ENCODE measurements around the gene TEKTIP1. TPM values are rescaled to one million over a fixed set of nuclear protein-coding genes. Genes with fewer than 3 reads are reported as not detected.

TEKTIP1 gene
- total and polyA plus RNA-seq, 10 of the 15 experiments (the other 5 are each of a cell fraction or from before 2014, with no cell fraction given): 0.18 to 2.6 (median 0.60) TPM; not detected in 5

- TF ChIP-seq CUX1 (IDR thresholded peaks at IDR 0.05; ENCODE audit: insufficient replicate concordance, low read depth, low read length) (no peak), NFXL1 (IDR thresholded peaks at IDR 0.05; ENCODE audit: borderline replicate concordance) (no peak), ZNF687 (IDR thresholded peaks at IDR 0.05) (no peak), PML (IDR thresholded peaks at IDR 0.05; ENCODE audit: low read length) (no peak), TARDBP (IDR thresholded peaks at IDR 0.05; ENCODE audit: borderline replicate concordance) (no peak), ZNF592 (IDR thresholded peaks at IDR 0.05) (no peak)
Measured at GRCh38 chr19:3593156-3593555, 54.2 kb downstream of the TEKTIP1 start (continued).

Small RNAs within 50 kb of the gene (small RNA-seq; reads per million reads assigned to genes)
- gene AC005786.1 (not detected), gene RF00212 (not detected)

Other genes with a start within 250 kb of the TEKTIP1 start
Only the 7 nearest of the 16 such genes appear.
- 0.17 TPM in 1 of 2 replicates, not detected in the other for gene SMIM24, start 58.6 kb upstream of the TEKTIP1 start, total RNA-seq (2014; rRNA removed)
- 0.41 TPM in 1 of 2 replicates, not detected in the other for gene SMIM24, start 58.6 kb upstream of the TEKTIP1 start, total RNA-seq (2014; rRNA removed; fragmentation: Illumina TruSeq; extraction: Trizol)
- 0.36 TPM in 1 of 2 replicates, not detected in the other for gene SMIM24, start 58.6 kb upstream of the TEKTIP1 start, total RNA-seq (2021)
- gene SMIM24, start 58.6 kb upstream of the TEKTIP1 start, polyA plus RNA-seq (2011; rRNA removed): 0.22 TPM in 1 of 2 replicates, not detected in the other
- 0.24 TPM in 1 of 2 replicates, not detected in the other for gene SMIM24, start 58.6 kb upstream of the TEKTIP1 start, polyA plus RNA-seq (2014; fragmentation: Illumina TruSeq; extraction: Trizol)
- under 1 TPM; 0.14 to 0.44 TPM for gene SMIM24, start 58.6 kb upstream of the TEKTIP1 start, polyA plus RNA-seq (2014; fragmentation: Nextera tagmentation; extraction: Ambion mirVana)
- not detected in 2 replicates for gene SMIM24, start 58.6 kb upstream of the TEKTIP1 start, polyA plus RNA-seq (2014; rRNA removed)
- not detected for gene SMIM24, start 58.6 kb upstream of the TEKTIP1 start, polyA plus RNA-seq (2016; fragmentation: Nextera tagmentation; extraction: Ambion mirVana)
- gene SMIM44, start 55.7 kb upstream of the TEKTIP1 start, total RNA-seq (2014; rRNA removed): not detected in 2 replicates
- not detected in 2 replicates for gene SMIM44, start 55.7 kb upstream of the TEKTIP1 start, total RNA-seq (2014; rRNA removed; fragmentation: Illumina TruSeq; extraction: Trizol)
- gene SMIM44, start 55.7 kb upstream of the TEKTIP1 start, total RNA-seq (2021): not detected in 2 replicates
- gene SMIM44, start 55.7 kb upstream of the TEKTIP1 start, polyA plus RNA-seq (2011; rRNA removed): not detected in 2 replicates
- gene SMIM44, start 55.7 kb upstream of the TEKTIP1 start, polyA plus RNA-seq (2014; fragmentation: Illumina TruSeq; extraction: Trizol): not detected in 2 replicates
- not detected for gene SMIM44, start 55.7 kb upstream of the TEKTIP1 start, polyA plus RNA-seq (2014; fragmentation: Nextera tagmentation; extraction: Ambion mirVana)
- not detected in 2 replicates for gene SMIM44, start 55.7 kb upstream of the TEKTIP1 start, polyA plus RNA-seq (2014; rRNA removed)
- gene SMIM44, start 55.7 kb upstream of the TEKTIP1 start, polyA plus RNA-seq (2016; fragmentation: Nextera tagmentation; extraction: Ambion mirVana): not detected
- 20.2 and 25.4 TPM in 2 replicates for gene DOHH, start 38.5 kb upstream of the TEKTIP1 start, total RNA-seq (2014; rRNA removed)
- gene DOHH, start 38.5 kb upstream of the TEKTIP1 start, total RNA-seq (2014; rRNA removed; fragmentation: Illumina TruSeq; extraction: Trizol): 2.6 and 3.0 TPM in 2 replicates
- 17.7 and 19.3 TPM in 2 replicates for gene DOHH, start 38.5 kb upstream of the TEKTIP1 start, total RNA-seq (2021)
- gene DOHH, start 38.5 kb upstream of the TEKTIP1 start, polyA plus RNA-seq (2011; rRNA removed): 1.8 and 4.0 TPM in 2 replicates
- 0.22 and 0.48 TPM in 2 replicates for gene DOHH, start 38.5 kb upstream of the TEKTIP1 start, polyA plus RNA-seq (2014; fragmentation: Illumina TruSeq; extraction: Trizol)
- under 1 TPM; 0.11 to 0.38 TPM for gene DOHH, start 38.5 kb upstream of the TEKTIP1 start, polyA plus RNA-seq (2014; fragmentation: Nextera tagmentation; extraction: Ambion mirVana)
- 19.7 and 24.6 TPM in 2 replicates for gene DOHH, start 38.5 kb upstream of the TEKTIP1 start, polyA plus RNA-seq (2014; rRNA removed)
- 10 to 100 TPM; 23.5 to 28.6 TPM for gene DOHH, start 38.5 kb upstream of the TEKTIP1 start, polyA plus RNA-seq (2016; fragmentation: Nextera tagmentation; extraction: Ambion mirVana)
- gene FZR1, start 32.9 kb upstream of the TEKTIP1 start, total RNA-seq (2014; rRNA removed): 30.6 and 35.1 TPM in 2 replicates
- 9.6 and 12.3 TPM in 2 replicates for gene FZR1, start 32.9 kb upstream of the TEKTIP1 start, total RNA-seq (2014; rRNA removed; fragmentation: Illumina TruSeq; extraction: Trizol)
- 42.8 and 44.2 TPM in 2 replicates for gene FZR1, start 32.9 kb upstream of the TEKTIP1 start, total RNA-seq (2021)
- gene FZR1, start 32.9 kb upstream of the TEKTIP1 start, polyA plus RNA-seq (2011; rRNA removed): 13.0 and 28.1 TPM in 2 replicates
- gene FZR1, start 32.9 kb upstream of the TEKTIP1 start, polyA plus RNA-seq (2014; fragmentation: Illumina TruSeq; extraction: Trizol): 2.2 and 15.4 TPM in 2 replicates
- gene FZR1, start 32.9 kb upstream of the TEKTIP1 start, polyA plus RNA-seq (2014; fragmentation: Nextera tagmentation; extraction: Ambion mirVana): under 1 TPM; 0.11 to 0.55 TPM
- gene FZR1, start 32.9 kb upstream of the TEKTIP1 start, polyA plus RNA-seq (2014; rRNA removed): 30.8 and 46.7 TPM in 2 replicates
- gene FZR1, start 32.9 kb upstream of the TEKTIP1 start, polyA plus RNA-seq (2016; fragmentation: Nextera tagmentation; extraction: Ambion mirVana): 10 to 100 TPM; 33.5 to 36.2 TPM
- 49.1 and 50.5 TPM in 2 replicates for gene MFSD12, start 18.4 kb downstream of the TEKTIP1 start, total RNA-seq (2014; rRNA removed)
- gene MFSD12, start 18.4 kb downstream of the TEKTIP1 start, total RNA-seq (2014; rRNA removed; fragmentation: Illumina TruSeq; extraction: Trizol): 14.2 and 15.3 TPM in 2 replicates
- gene MFSD12, start 18.4 kb downstream of the TEKTIP1 start, total RNA-seq (2021): 56.3 and 65.9 TPM in 2 replicates
- gene MFSD12, start 18.4 kb downstream of the TEKTIP1 start, polyA plus RNA-seq (2011; rRNA removed): 8.4 and 18.2 TPM in 2 replicates
- 6.6 and 13.8 TPM in 2 replicates for gene MFSD12, start 18.4 kb downstream of the TEKTIP1 start, polyA plus RNA-seq (2014; fragmentation: Illumina TruSeq; extraction: Trizol)
- 1 to 10 TPM in 1 of 2 experiments, under 1 TPM in 1; 0.58 to 1.9 TPM for gene MFSD12, start 18.4 kb downstream of the TEKTIP1 start, polyA plus RNA-seq (2014; fragmentation: Nextera tagmentation; extraction: Ambion mirVana)
- 53.8 and 71.4 TPM in 2 replicates for gene MFSD12, start 18.4 kb downstream of the TEKTIP1 start, polyA plus RNA-seq (2014; rRNA removed)
- 10 to 100 TPM in 1 of 2 experiments, 1 to 10 TPM in 1; 7.3 to 25.0 TPM for gene MFSD12, start 18.4 kb downstream of the TEKTIP1 start, polyA plus RNA-seq (2016; fragmentation: Nextera tagmentation; extraction: Ambion mirVana)
- gene HMG20B, start 33.8 kb downstream of the TEKTIP1 start, total RNA-seq (2014; rRNA removed): 62.9 and 68.5 TPM in 2 replicates
- 21.8 and 22.5 TPM in 2 replicates for gene HMG20B, start 33.8 kb downstream of the TEKTIP1 start, total RNA-seq (2014; rRNA removed; fragmentation: Illumina TruSeq; extraction: Trizol)
- gene HMG20B, start 33.8 kb downstream of the TEKTIP1 start, total RNA-seq (2021): 80.9 and 86.4 TPM in 2 replicates
- 22.7 and 30.4 TPM in 2 replicates for gene HMG20B, start 33.8 kb downstream of the TEKTIP1 start, polyA plus RNA-seq (2011; rRNA removed)
- gene HMG20B, start 33.8 kb downstream of the TEKTIP1 start, polyA plus RNA-seq (2014; fragmentation: Illumina TruSeq; extraction: Trizol): 7.8 and 12.9 TPM in 2 replicates
- 1 to 10 TPM in 1 of 2 experiments, under 1 TPM in 1; 0.37 to 1.8 TPM for gene HMG20B, start 33.8 kb downstream of the TEKTIP1 start, polyA plus RNA-seq (2014; fragmentation: Nextera tagmentation; extraction: Ambion mirVana)
- 92.7 and 104 TPM in 2 replicates for gene HMG20B, start 33.8 kb downstream of the TEKTIP1 start, polyA plus RNA-seq (2014; rRNA removed)
- 10 to 100 TPM; 63.6 to 69.1 TPM for gene HMG20B, start 33.8 kb downstream of the TEKTIP1 start, polyA plus RNA-seq (2016; fragmentation: Nextera tagmentation; extraction: Ambion mirVana)
- gene GIPC3, start 46.3 kb downstream of the TEKTIP1 start, total RNA-seq (2014; rRNA removed): not detected in 2 replicates
- gene GIPC3, start 46.3 kb downstream of the TEKTIP1 start, total RNA-seq (2014; rRNA removed; fragmentation: Illumina TruSeq; extraction: Trizol): not detected in 2 replicates
- not detected in 2 replicates for gene GIPC3, start 46.3 kb downstream of the TEKTIP1 start, total RNA-seq (2021)
- gene GIPC3, start 46.3 kb downstream of the TEKTIP1 start, polyA plus RNA-seq (2011; rRNA removed): not detected in 2 replicates
- not detected in 2 replicates for gene GIPC3, start 46.3 kb downstream of the TEKTIP1 start, polyA plus RNA-seq (2014; fragmentation: Illumina TruSeq; extraction: Trizol)
- gene GIPC3, start 46.3 kb downstream of the TEKTIP1 start, polyA plus RNA-seq (2014; fragmentation: Nextera tagmentation; extraction: Ambion mirVana): not detected
- not detected in 2 replicates for gene GIPC3, start 46.3 kb downstream of the TEKTIP1 start, polyA plus RNA-seq (2014; rRNA removed)
- not detected for gene GIPC3, start 46.3 kb downstream of the TEKTIP1 start, polyA plus RNA-seq (2016; fragmentation: Nextera tagmentation; extraction: Ambion mirVana)